ENCODE measurements around the gene AP1S3.
"Not testable (repeated sequence)": the region's sequence is repeated elsewhere in the genome, so short reads cannot be mapped to it uniquely, and the experiment has no call there.

The AP1S3 gene

GRCh38 chr2:223837287-223838061, at the start of gene AP1S3:
TSS of gene AP1S3 (minus strand) at chr2:223837582. CDS start at chr2:223837450, 132 bp downstream.
- intact Hi-C loops (cut with DNase I), result no loop called here
- DNase-seq, result peak; percentile 28 to 94 (median 59)

DNA sequence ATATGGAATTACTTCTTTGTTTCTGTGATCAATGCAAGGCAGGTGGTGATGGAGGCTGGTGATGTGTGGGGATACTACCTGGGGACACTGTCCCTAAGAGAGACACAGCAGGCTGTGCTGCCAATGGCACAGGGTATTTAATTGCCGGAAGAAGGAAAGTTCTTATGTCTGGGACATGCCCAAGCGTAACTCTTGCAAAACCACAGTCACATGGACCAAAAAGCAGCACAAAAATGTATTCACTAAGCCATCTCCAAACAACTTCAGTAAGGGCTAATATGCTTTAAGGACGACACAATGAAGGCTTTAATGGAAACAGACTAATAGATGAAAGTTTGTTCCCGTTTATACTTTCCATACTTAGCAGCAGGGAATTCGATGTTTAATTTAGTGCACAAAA, 49.7 kb upstream of the AP1S3 start:
- intact Hi-C loops (cut with DNase I), result no loop called here
- DNase-seq, result no peak

- intact Hi-C loops (cut with DNase I), result no loop called here
Observed at GRCh38 chr2:223886726-223887125, 49.3 kb upstream of the AP1S3 start.

GRCh38 chr2:223884399-223884798, 47.0 kb upstream of the AP1S3 start:
- intact Hi-C loops (cut with DNase I), result no loop called here

More at GRCh38 chr2:223886726-223887125, 49.3 kb upstream of the AP1S3 start:
- no peak for DNase-seq

DNA sequence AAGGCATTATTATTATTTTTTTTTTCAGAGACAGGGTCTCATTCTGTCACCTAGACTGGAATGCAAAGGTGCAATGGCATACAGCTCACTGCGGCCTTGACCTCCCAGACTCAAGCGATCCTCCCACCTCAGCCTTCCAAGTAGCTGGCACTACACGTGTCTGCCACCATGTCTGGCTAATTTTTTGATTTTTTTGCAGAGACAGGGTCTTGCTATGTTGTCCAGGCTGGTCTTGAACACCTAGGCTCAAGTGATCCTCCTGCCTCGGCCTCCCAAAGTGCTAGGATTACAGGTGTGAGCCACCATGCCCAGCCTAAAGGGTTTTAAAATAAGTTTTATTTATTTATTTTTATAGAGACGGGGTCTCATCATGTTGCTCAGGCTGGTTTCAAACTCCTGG, 45.3 kb upstream of the AP1S3 start:
- DNase-seq, result no peak
- intact Hi-C loops (cut with DNase I), result no loop called here

More at GRCh38 chr2:223884399-223884798, 47.0 kb upstream of the AP1S3 start:
- no peak for DNase-seq

DNA sequence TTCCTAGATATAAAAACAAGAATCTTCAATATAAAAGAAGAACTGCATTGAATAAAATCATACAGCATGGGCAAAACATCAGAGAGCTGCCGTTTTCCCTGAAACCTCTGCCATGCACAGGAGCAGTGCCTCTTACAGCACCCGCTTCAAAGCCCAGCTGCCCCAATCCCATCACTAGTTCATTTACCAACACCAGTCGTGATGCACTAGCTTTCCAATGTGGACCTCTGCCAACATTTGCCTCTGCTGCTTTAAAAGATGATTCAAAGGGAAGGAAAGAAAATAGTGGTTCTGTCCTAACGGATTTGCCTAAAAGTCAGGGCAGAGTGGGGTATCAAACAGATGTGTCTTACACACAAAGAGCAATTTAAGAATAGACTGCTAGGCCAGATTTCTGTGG, 43.4 kb upstream of the AP1S3 start:
- DNase-seq, result peak in 2 of 10 donors; percentile 9 to 26
- intact Hi-C loops (cut with DNase I), result no loop called here

GRCh38 chr2:223877721-223878410, 40.5 kb upstream of the AP1S3 start:
- DNase-seq, result no peak
- intact Hi-C loops (cut with DNase I), result no loop called here

- DNase-seq, result no peak
- intact Hi-C loops (cut with DNase I), result no loop called here
Observed at GRCh38 chr2:223873672-223874071, 36.3 kb upstream of the AP1S3 start.

GRCh38 chr2:223872772-223873171, 35.4 kb upstream of the AP1S3 start:
- DNase-seq; intact Hi-C loops (cut with DNase I): not testable (repeated sequence)

- intact Hi-C loops (cut with DNase I), result not testable (repeated sequence)
Observed at GRCh38 chr2:223871661-223872060, 34.3 kb upstream of the AP1S3 start.

GRCh38 chr2:223870840-223871611, 33.6 kb upstream of the AP1S3 start:
- intact Hi-C loops (cut with DNase I), result no loop called here
- DNase-seq, result no peak

More at GRCh38 chr2:223871661-223872060, 34.3 kb upstream of the AP1S3 start:
- DNase-seq, result not testable (repeated sequence)

DNA sequence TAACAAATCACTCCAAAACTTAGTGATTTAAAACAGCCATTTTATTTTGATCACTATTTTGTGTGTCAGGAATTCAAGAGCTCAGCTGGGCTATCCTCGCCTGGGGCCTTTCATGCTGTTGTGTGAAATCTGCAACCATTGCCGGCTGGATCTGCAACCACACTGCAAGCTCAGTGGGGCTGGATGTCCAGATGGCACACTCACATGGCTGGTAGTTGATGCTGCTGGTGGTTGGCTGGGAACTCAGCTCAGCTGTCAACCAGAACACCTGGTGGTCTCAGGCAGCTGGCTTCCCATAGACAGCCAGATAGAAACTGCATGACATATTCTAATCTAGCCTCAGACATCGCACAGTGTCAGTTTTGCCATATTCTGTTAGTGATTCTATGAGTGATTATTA, 30.6 kb upstream of the AP1S3 start:
- intact Hi-C loops (cut with DNase I), result no loop called here
- peak in 5 of 10 donors; percentile 16 to 84 (median 26) for DNase-seq

DNA sequence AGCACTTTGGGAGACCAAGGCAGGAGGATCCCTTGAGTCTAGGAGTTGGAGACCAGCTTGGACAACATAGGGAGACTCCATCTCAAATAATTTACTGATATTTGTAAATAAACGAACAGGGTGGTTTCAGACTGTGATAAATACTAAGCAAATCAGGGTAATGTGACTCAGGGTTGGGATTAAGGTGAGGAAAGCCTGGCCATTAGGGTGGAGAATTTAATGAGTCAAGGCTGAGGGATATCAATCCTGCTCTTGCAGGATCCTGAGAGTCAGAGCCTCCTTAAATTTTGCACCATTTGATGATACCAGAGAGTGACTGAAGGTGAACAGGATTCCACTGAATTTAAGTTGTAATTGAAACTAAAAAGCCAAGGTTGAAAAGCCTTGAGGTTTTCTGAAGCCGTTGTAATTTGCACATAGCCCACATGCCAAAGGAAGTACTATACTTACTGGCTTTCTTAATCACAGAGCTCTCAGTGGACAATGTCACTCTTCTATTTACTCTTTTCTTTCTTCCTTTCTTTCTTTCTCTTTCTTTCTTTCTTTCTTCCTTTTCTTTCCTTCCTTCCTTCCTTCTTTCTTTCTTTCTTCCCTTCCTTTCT, 28.6 kb upstream of the AP1S3 start:
- intact Hi-C loops (cut with DNase I), result no loop called here
- DNase-seq, result no peak

DNA sequence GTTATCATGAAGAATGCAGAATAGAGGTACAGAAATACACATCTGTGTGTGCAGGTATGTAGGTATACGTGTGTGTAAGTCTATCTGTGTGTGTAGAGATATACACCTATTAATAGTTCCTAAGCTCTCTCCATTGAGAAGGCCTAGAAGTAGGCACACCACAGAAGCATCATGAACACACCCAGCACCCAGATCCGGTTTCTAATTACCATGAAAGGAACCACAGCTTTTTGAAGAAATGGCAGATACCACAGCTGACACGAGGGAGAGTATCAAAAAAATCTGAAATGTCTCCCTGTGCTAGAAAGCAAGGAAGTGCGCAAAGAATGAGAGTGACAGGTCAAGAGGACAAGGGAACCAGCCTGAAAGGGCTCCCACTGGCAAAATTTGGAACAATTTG, 27.7 kb upstream of the AP1S3 start:
- DNase-seq, result no peak
- intact Hi-C loops (cut with DNase I), result no loop called here

GRCh38 chr2:223863491-223863890, 26.1 kb upstream of the AP1S3 start:
- DNase-seq, result no peak
- intact Hi-C loops (cut with DNase I), result no loop called here

- no peak for DNase-seq
- intact Hi-C loops (cut with DNase I), result no loop called here
Observed at GRCh38 chr2:223860809-223861738, 23.7 kb upstream of the AP1S3 start.

DNA sequence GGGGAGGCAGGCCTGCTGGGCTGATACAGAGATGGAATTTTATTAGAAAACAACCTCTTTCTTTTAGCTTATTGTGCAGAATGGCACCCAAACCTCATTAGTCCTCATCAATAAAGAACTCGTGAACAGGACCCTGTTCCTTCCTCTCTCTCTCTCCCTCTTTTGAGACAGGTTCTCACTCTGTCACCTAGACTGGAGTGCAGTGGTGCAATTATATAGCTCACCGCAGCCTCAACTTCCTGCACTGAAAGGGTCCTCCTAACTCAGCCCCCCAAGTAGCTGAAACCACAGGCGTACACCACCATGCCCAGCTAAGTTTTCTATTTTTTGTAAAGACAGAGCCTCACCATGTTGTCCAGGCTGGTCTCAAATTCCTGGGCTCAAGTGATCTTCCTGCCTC, 21.7 kb upstream of the AP1S3 start:
- no peak for DNase-seq
- intact Hi-C loops (cut with DNase I), result no loop called here

DNA sequence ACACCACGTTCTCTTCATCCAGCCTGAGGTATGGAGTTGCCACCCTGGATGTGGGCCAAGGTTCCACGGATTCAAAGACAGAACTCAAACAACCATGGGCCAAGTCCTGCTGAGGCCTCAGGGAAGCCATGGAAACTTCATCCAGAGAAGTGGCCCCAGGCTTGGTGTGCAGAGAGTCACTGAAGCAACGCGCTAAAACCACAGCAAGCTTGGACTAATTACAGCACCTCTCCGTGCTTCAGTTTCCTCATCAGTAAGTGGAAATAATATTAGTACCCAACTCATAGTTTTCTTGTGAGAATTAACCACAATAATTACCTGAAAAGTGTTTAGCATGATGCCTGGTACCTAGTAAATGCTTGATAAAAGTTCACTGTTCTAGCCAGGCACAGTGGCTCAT, 19.2 kb upstream of the AP1S3 start:
- DNase-seq, result no peak
- intact Hi-C loops (cut with DNase I), result no loop called here

- intact Hi-C loops (cut with DNase I), result no loop called here
- no peak for DNase-seq
Observed at GRCh38 chr2:223856021-223856420, 18.6 kb upstream of the AP1S3 start.

DNA sequence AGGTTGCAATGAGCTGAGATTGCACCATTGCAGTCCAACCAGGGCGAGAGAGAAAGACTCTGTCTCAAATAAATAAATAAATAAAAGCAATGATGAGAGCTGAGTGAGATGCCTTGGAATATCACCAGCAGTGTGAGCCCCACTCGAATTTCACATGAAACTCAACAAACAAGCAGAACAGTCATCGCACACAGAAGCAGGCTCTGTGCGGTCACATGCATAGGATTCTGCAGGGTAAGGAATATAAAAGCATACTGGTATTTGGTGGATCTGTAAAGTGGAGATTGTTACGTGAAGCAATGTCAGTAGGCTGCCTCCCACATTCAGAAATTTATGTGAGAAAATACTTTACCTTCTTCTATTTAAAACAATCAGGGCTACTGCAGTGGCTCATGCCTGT, 18.0 kb upstream of the AP1S3 start:
- intact Hi-C loops (cut with DNase I), result no loop called here
- DNase-seq, result no peak
